Ishikawa (cell line): ENCODE data around the gene ANAPC2.

Source experiments
- CEBPB ChIP-seq: IDR thresholded peaks from 2 replicates; pipeline ENCODE4 v1.6.1; 2012
- CREB1 ChIP-seq: IDR thresholded peaks from 2 replicates; pipeline ENCODE4 v1.6.1; 2012; ENCODE audit warnings: low read depth
- EGR1 ChIP-seq: IDR thresholded peaks from 2 replicates; pipeline ENCODE4 v1.6.1; 2012
- EP300 ChIP-seq: IDR thresholded peaks from 2 replicates; pipeline ENCODE4 v1.6.1; 2012; ENCODE audit warnings: borderline replicate concordance
- FOXM1 ChIP-seq: IDR thresholded peaks from 2 replicates; pipeline ENCODE4 v1.6.1; 2012; ENCODE audit warnings: low read depth, borderline replicate concordance
- MAX ChIP-seq: IDR thresholded peaks from 2 replicates; pipeline ENCODE4 v1.6.1; 2012
- NFIC ChIP-seq: IDR thresholded peaks from 2 replicates; pipeline ENCODE4 v1.6.1; 2012
- RAD21 ChIP-seq: IDR thresholded peaks from 2 replicates; pipeline ENCODE4 v1.6.1; 2012; ENCODE audit warnings: low read depth
- TAF1 ChIP-seq: IDR thresholded peaks from 2 replicates; pipeline ENCODE4 v1.6.1; 2012; ENCODE audit warnings: low read depth, mild to moderate bottlenecking
- TCF12 ChIP-seq: IDR thresholded peaks from 2 replicates; pipeline ENCODE4 v1.6.1; 2012; ENCODE audit warnings: low read depth
- TEAD4 ChIP-seq: IDR thresholded peaks from 2 replicates; pipeline ENCODE4 v1.6.1; 2012
- YY1 ChIP-seq: IDR thresholded peaks from 2 replicates; pipeline ENCODE4 v1.6.1; 2012; ENCODE audit warnings: low read depth
- TF ChIP-seq, protein P1 (sequence below): IDR thresholded peaks from 2 replicates; pipeline ENCODE4 v1.6.1; 2012; ENCODE audit warnings: low read depth, mild to moderate bottlenecking
- TF ChIP-seq, protein P2 (sequence below): IDR thresholded peaks from 2 replicates; pipeline ENCODE4 v1.6.1; 2012

GRCh38 chr9:137200311-137201204, 12.2 kb upstream of the ANAPC2 start, which contains the start of gene TPRN:
- TF ChIP-seq, protein P1, sequence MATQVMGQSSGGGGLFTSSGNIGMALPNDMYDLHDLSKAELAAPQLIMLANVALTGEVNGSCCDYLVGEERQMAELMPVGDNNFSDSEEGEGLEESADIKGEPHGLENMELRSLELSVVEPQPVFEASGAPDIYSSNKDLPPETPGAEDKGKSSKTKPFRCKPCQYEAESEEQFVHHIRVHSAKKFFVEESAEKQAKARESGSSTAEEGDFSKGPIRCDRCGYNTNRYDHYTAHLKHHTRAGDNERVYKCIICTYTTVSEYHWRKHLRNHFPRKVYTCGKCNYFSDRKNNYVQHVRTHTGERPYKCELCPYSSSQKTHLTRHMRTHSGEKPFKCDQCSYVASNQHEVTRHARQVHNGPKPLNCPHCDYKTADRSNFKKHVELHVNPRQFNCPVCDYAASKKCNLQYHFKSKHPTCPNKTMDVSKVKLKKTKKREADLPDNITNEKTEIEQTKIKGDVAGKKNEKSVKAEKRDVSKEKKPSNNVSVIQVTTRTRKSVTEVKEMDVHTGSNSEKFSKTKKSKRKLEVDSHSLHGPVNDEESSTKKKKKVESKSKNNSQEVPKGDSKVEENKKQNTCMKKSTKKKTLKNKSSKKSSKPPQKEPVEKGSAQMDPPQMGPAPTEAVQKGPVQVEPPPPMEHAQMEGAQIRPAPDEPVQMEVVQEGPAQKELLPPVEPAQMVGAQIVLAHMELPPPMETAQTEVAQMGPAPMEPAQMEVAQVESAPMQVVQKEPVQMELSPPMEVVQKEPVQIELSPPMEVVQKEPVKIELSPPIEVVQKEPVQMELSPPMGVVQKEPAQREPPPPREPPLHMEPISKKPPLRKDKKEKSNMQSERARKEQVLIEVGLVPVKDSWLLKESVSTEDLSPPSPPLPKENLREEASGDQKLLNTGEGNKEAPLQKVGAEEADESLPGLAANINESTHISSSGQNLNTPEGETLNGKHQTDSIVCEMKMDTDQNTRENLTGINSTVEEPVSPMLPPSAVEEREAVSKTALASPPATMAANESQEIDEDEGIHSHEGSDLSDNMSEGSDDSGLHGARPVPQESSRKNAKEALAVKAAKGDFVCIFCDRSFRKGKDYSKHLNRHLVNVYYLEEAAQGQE: no peak
- no peak for TF ChIP-seq CEBPB
- TF ChIP-seq EP300: 0 out of 2 replicates have a peak, but pooled peaks have one; percentile 10
- TF ChIP-seq YY1: 0 out of 2 replicates have a peak, but pooled peaks have one; percentile 38
- TF ChIP-seq TAF1: peak; percentile 79; the same call in 1 of the 2 replicates
- TF ChIP-seq, protein P2, sequence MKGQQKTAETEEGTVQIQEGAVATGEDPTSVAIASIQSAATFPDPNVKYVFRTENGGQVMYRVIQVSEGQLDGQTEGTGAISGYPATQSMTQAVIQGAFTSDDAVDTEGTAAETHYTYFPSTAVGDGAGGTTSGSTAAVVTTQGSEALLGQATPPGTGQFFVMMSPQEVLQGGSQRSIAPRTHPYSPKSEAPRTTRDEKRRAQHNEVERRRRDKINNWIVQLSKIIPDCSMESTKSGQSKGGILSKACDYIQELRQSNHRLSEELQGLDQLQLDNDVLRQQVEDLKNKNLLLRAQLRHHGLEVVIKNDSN: 0 out of 2 replicates have a peak, but pooled peaks have one; percentile 10
- no peak for TF ChIP-seq EGR1
- TF ChIP-seq RAD21: no peak
- no peak for TF ChIP-seq CREB1
- TF ChIP-seq TCF12: no peak
- TF ChIP-seq MAX: peak; percentile 45
- TF ChIP-seq TEAD4: no peak
- TF ChIP-seq NFIC: no peak
- TF ChIP-seq FOXM1: no peak
